Colonic mucosa (tissue), 4 donors: ENCODE results near the gene OGN. TPM values are rescaled to one million over a fixed set of nuclear protein-coding genes. Genes with fewer than 3 reads are reported as not detected.

Experiments used
- DNase-seq: peaks from one replicate; pipeline ENCODE4 v3.0.0-alpha.2; 2020
- H3K27ac ChIP-seq: fragments of 200-600 bp; one replicate; pipeline ENCODE4 v1.8.0; 2021
- H3K27me3 ChIP-seq: fragments of 200-600 bp; one replicate; pipeline ENCODE4 v1.8.0; 2021
- H3K36me3 ChIP-seq: fragments of 200-600 bp; one replicate; pipeline ENCODE4 v1.8.0; 2021
- H3K4me1 ChIP-seq: fragments of 200-600 bp; one replicate; pipeline ENCODE4 v1.8.0; 2021; ENCODE audit warnings: mild to moderate bottlenecking
- H3K4me3 ChIP-seq: fragments of 200-600 bp; one replicate; pipeline ENCODE4 v1.8.0; 2021
- H3K9ac ChIP-seq, 2 donors: one replicate each; pipeline ENCODE4 v1.7.0; 2013; ENCODE audit warnings: control low read depth in 2 of 2, low read depth in 2 of 2, low read length in 2 of 2
- H3K9me3 ChIP-seq: fragments of 200-600 bp; one replicate; pipeline ENCODE4 v1.8.0; 2021
- CTCF ChIP-seq: fragments of 200-600 bp; IDR thresholded peaks from one replicate; pipeline ENCODE4 v1.8.0; 2022; ENCODE audit warnings: antibody characterized with exemption, mild to moderate bottlenecking
- intact Hi-C: fragments of 100-400 bp; cut with DNase I; formaldehyde crosslinking; loops from one replicate; pipeline ENCODE4 v1.14.1; 2022
- total RNA-seq, 2 donors: library from RNA; stranded (reverse); fragmentation: NEBNext Ultra II Directional in 1 of 2; extraction: Animal tissue kit (Norgen Biotek cat#: 25700) in 1 of 2; gene quantifications; one replicate each; pipeline ENCODE4 v1.2.1, GENCODE V29; 2021
- donor health status: healthy.
- donor health status: DM: no; HTN: no; CAD: no.
- donor health status: DM: no; HTN: no; CAD: no.

OGN gene
- total RNA-seq, 2 donors from 2014 or later: 3.2 to 13.9 TPM

- Histone ChIP-seq H3K36me3 (no peaks in the 10 kb centered on the region), H3K27ac (no peak overlapping the region), H3K4me3 (no peak overlapping the region), H3K27me3 (no peaks in the 10 kb centered on the region), H3K4me1 (no peaks in the 10 kb centered on the region), H3K9ac (no peak overlapping the region), H3K9me3 (no peaks in the 10 kb centered on the region)
- no peak for DNase-seq
- TF ChIP-seq CTCF: no peak
- intact Hi-C loops: no loop called here
Observed at GRCh38 chr9:92392690-92393089, 11.7 kb downstream of the OGN start.

- Histone ChIP-seq H3K9me3 (no peaks in the 10 kb centered on the region), H3K27ac (no peak overlapping the region), H3K27me3 (no peaks in the 10 kb centered on the region), H3K4me1 (no peaks in the 10 kb centered on the region), H3K9ac (no peak overlapping the region), H3K36me3 (no peaks in the 10 kb centered on the region), H3K4me3 (no peak overlapping the region)
- intact Hi-C loops: no loop called here
- TF ChIP-seq CTCF: no peak
- DNase-seq: no peak
Observed at GRCh38 chr9:92385953-92386352, 18.4 kb downstream of the OGN start.

DNA sequence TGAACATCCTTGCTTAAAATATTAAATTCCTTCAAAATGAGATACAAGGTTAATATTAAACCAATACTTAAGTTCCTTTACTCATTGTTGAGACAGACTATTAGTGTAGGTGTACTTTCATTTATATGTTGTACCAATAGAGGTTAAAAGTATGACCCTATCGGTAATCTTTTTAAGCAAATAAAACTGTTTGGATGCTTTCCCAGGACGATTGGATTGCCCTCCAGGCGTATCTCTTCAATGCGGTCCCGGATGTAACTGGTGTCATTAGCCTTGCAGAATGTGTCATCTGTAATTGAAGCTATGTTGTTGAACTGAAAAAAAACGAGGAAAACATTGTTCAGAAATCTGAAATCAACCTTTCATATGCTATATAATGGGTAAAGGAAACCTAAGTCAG is 18.9 kb downstream of the OGN start:
- Histone ChIP-seq H3K27me3 (no peaks in the 10 kb centered on the region), H3K27ac (no peak overlapping the region), H3K4me1 (no peaks in the 10 kb centered on the region), H3K36me3 (no peaks in the 10 kb centered on the region), H3K9me3 (no peaks in the 10 kb centered on the region), H3K4me3 (no peak overlapping the region), H3K9ac (no peak overlapping the region)
- intact Hi-C loops: no loop called here
- DNase-seq: no peak
- no peak for TF ChIP-seq CTCF

- Histone ChIP-seq H3K27me3 (no peaks in the 10 kb centered on the region), H3K4me3 (no peak overlapping the region), H3K9me3 (no peaks in the 10 kb centered on the region), H3K36me3 (no peaks in the 10 kb centered on the region), H3K27ac (no peak overlapping the region), H3K9ac (no peak overlapping the region), H3K4me1 (no peaks in the 10 kb centered on the region)
- DNase-seq: no peak
- intact Hi-C loops: no loop called here
- no peak for TF ChIP-seq CTCF
Observed at GRCh38 chr9:92385001-92385400, 19.4 kb downstream of the OGN start.

DNA sequence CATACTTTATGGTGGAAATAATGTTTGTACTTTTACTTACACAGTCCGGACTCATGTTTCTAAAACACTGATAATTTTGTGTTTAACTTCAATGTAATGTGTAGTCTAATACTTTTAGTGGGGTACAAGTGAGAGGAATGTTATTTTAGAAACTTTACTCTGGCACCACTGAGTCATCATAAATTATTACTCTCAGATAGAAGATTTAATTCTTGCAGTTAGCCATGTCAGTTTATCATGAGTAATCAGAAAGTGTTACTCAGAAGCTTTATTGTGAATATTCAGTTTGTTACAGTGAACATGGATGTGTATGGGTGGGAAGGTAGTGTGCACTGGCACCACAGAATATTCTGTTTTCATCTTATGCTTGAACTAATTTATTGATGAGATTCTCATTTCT is 20.0 kb downstream of the OGN start:
- no peak overlapping the region for H3K4me3 ChIP-seq
- no peak overlapping the region for H3K9ac ChIP-seq
- DNase-seq: no peak
- H3K27me3 ChIP-seq: no peaks in the 10 kb centered on the region
- intact Hi-C loops: no loop called here
- no peaks in the 10 kb centered on the region for H3K36me3 ChIP-seq
- H3K27ac ChIP-seq: no peak overlapping the region
- H3K4me1 ChIP-seq: no peaks in the 10 kb centered on the region
- H3K9me3 ChIP-seq: no peaks in the 10 kb centered on the region
- TF ChIP-seq CTCF: no peak

- DNase-seq: no peak
- Histone ChIP-seq H3K27me3 (no peaks in the 10 kb centered on the region), H3K4me1 (no peaks in the 10 kb centered on the region), H3K9me3 (no peaks in the 10 kb centered on the region), H3K27ac (no peak overlapping the region), H3K36me3 (no peaks in the 10 kb centered on the region), H3K9ac (no peak overlapping the region), H3K4me3 (no peak overlapping the region)
- TF ChIP-seq CTCF: no peak
- intact Hi-C loops: no loop called here
Observed at GRCh38 chr9:92381775-92382174, 22.6 kb downstream of the OGN start.
